Gastrocnemius medialis (tissue), 4 donors: ENCODE data around the gene TBL1Y. TPM values are rescaled to one million over a fixed set of nuclear protein-coding genes. Genes with fewer than 3 reads are reported as not detected.

Experiments used
- ATAC-seq, 2 donors: fragments of 150-250 bp; one replicate each; pipeline ENCODE4 v1.9.1; 2016
- DNase-seq, 2 donors: peaks; one replicate each; pipeline ENCODE4 v3.0.0-alpha.2; 2019
- H3K27ac ChIP-seq, 4 donors: fragments of 200-600 bp; sonication (generic); 1 replicate in 1 of 4; 2 replicates in 3 of 4; pipeline ENCODE4 v1.5.1; 2016 to 2018; ENCODE audit warnings: mild to moderate bottlenecking in 2 of 4, moderate library complexity in 1 of 4
- H3K27me3 ChIP-seq, 3 donors: fragments of 200-600 bp; sonication (generic) in 2 of 3; 1 replicate in 1 of 3; 2 replicates in 2 of 3; pipeline versions ENCODE4 v1.5.1 to v1.6.0; 2016 to 2019; ENCODE audit warnings: mild to moderate bottlenecking in 1 of 3, moderate library complexity in 1 of 3
- H3K36me3 ChIP-seq, 2 donors: fragments of 200-600 bp; sonication (generic) in 1 of 2; one replicate each; pipeline ENCODE4 v1.5.1; 2017 to 2018
- H3K4me1 ChIP-seq, 2 donors: fragments of 200-600 bp; sonication (generic) in 1 of 2; one replicate each; pipeline ENCODE4 v1.5.1; 2016 to 2017; ENCODE audit warnings: mild to moderate bottlenecking in 2 of 2
- H3K4me3 ChIP-seq, 4 donors: fragments of 200-600 bp; sonication (generic) in 3 of 4; 1 replicate in 1 of 4; 2 replicates in 3 of 4; pipeline ENCODE4 v1.5.1; 2016 to 2019; ENCODE audit warnings: mild to moderate bottlenecking in 2 of 4
- H3K9me3 ChIP-seq, 3 donors: fragments of 200-600 bp; sonication (generic) in 2 of 3; 1 replicate in 1 of 3; 2 replicates in 2 of 3; pipeline ENCODE4 v1.5.1; 2016 to 2019
- POLR2A ChIP-seq, 2 donors: fragments of 450-650 bp; IDR thresholded peaks; one replicate each; pipeline ENCODE4 v1.6.1; 2017; ENCODE audit warnings: antibody characterized with exemption in 2 of 2, mild to moderate bottlenecking in 2 of 2, moderate library complexity in 2 of 2
- in situ Hi-C, 4 donors: fragments of 200-750 bp; cut with MboI; loops; one replicate each; pipeline versions ENCODE4 v1.15.0 to v1.8.0; 2017; ENCODE audit warnings: low sequenced_read_pairs in 4 of 4
- intact Hi-C: fragments of 100-400 bp; cut with DNase I; formaldehyde crosslinking; loops from one replicate; pipeline ENCODE4 v1.15.1; 2023; ENCODE audit warnings: low total_unique reads
- total RNA-seq, 4 donors: library from RNA; depleted of rRNA; stranded (reverse); fragments of >200 nt; gene quantifications; one replicate each; pipeline versions ENCODE4 v1.1.0 to v1.2.3, GENCODE V29; 2016
- TF ChIP-seq, protein P1 (sequence below), 5 experiments: fragments of 450-650 bp in 3 of 5; fragments of 200-600 bp in 2 of 5; sonication (generic) in 2 of 5; IDR thresholded peaks in 4 of 5; conservative IDR thresholded peaks in 1 of 5; 1 replicate in 4 of 5; 2 replicates in 1 of 5; pipeline ENCODE4 v1.5.1; 2016 to 2019; ENCODE audit warnings: antibody characterized with exemption in 5 of 5, mild to moderate bottlenecking in 3 of 5, moderate library complexity in 3 of 5

Gene TBL1Y
- total RNA-seq, 4 donors from 2014 or later: 1.1 to 8.8 TPM; not detected in 2

DNA sequence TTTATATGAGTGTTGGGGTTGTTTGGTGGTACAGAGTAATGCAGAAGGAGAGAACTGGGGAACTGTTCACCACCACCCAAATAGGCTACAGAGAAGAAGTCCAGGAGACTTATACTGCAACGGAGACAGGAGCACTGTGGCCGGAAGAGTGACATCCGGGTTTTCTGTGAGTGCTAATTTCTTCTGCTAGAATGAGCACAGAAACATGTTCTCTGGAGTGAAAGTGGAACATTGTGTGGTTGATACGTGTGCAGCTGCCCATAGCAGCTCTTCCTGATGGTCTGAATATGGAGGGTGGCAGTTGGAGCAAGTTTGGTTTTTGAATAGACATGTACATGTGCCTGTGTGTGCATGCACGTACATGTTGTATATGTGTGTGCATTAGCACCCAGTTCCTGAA lies 67.3 kb downstream of the TBL1Y start:
- H3K27me3 ChIP-seq: no peaks in the 10 kb centered on the region
- no peak for TF ChIP-seq POLR2A (IDR thresholded peaks at IDR 0.05)
- TF ChIP-seq, protein P1, sequence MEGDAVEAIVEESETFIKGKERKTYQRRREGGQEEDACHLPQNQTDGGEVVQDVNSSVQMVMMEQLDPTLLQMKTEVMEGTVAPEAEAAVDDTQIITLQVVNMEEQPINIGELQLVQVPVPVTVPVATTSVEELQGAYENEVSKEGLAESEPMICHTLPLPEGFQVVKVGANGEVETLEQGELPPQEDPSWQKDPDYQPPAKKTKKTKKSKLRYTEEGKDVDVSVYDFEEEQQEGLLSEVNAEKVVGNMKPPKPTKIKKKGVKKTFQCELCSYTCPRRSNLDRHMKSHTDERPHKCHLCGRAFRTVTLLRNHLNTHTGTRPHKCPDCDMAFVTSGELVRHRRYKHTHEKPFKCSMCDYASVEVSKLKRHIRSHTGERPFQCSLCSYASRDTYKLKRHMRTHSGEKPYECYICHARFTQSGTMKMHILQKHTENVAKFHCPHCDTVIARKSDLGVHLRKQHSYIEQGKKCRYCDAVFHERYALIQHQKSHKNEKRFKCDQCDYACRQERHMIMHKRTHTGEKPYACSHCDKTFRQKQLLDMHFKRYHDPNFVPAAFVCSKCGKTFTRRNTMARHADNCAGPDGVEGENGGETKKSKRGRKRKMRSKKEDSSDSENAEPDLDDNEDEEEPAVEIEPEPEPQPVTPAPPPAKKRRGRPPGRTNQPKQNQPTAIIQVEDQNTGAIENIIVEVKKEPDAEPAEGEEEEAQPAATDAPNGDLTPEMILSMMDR (IDR thresholded peaks at IDR 0.05 in 4 of 5, conservative IDR thresholded peaks at IDR 0.05 in 1 of 5): no peak
- in situ Hi-C loops: no loop called here
- DNase-seq (no peak), ATAC-seq (no peak)
- intact Hi-C loops: no loop called here
- no peak overlapping the region for H3K27ac ChIP-seq
- H3K36me3 ChIP-seq: no peaks in the 10 kb centered on the region
- H3K4me3 ChIP-seq: no peak overlapping the region
- no peaks in the 10 kb centered on the region for H3K9me3 ChIP-seq
- no peaks in the 10 kb centered on the region for H3K4me1 ChIP-seq

DNA sequence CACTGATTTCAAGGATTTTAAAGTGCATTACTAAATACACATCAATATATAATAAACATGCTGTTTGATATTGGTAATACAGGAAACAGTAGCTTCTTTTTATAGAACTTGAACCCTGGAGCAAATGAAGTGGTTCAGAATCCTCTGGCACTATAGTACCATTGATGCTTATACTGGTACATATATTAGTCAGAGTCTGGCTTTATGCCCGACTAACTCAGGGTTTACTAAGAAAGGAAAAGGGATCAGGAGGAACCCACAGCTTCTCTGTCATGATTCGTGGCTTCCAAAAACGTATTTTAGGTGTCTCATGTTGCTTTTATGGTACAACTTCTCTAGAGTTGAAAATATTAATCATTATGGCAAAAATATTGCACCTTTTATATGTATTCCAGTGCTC lies 72.7 kb downstream of the TBL1Y start:
- Histone ChIP-seq H3K27ac (no peak overlapping the region), H3K4me3 (no peak overlapping the region), H3K4me1 (no peaks in the 10 kb centered on the region), H3K27me3 (no peaks in the 10 kb centered on the region), H3K36me3 (no peaks in the 10 kb centered on the region), H3K9me3 (no peaks in the 10 kb centered on the region)
- DNase-seq (no peak), ATAC-seq (no peak)
- in situ Hi-C loops: no loop called here
- TF ChIP-seq, protein P1 (IDR thresholded peaks at IDR 0.05 in 4 of 5, conservative IDR thresholded peaks at IDR 0.05 in 1 of 5): no peak
- TF ChIP-seq POLR2A (IDR thresholded peaks at IDR 0.05): no peak
- intact Hi-C loops: no loop called here

DNA sequence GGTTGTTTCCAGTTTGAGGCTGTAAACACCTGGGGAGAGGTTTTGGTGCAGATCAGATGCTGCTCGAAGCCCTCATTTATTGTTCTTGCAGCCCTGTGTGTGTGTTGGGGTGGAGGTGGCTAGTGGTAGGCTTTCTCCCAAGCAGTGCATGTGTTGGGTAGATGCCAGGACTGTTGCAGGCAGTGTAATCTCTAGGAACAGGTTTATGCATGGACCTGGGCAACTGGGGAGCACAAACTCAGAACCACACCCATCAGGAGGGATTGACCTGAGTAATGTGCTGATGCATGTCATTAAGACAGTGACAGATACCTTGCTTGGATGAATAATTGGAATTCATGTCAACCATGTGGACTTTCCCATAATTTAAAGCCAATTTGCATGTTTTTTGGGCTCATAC lies 77.3 kb downstream of the TBL1Y start:
- in situ Hi-C loops (no loop called here), intact Hi-C loops (no loop called here)
- DNase-seq (no peak), ATAC-seq (no peak)
- H3K36me3 ChIP-seq: no peaks in the 10 kb centered on the region
- H3K9me3 ChIP-seq: no peaks in the 10 kb centered on the region
- H3K27ac ChIP-seq: no peak overlapping the region
- TF ChIP-seq POLR2A (IDR thresholded peaks at IDR 0.05): no peak
- TF ChIP-seq, protein P1 (IDR thresholded peaks at IDR 0.05 in 4 of 5, conservative IDR thresholded peaks at IDR 0.05 in 1 of 5): no peak
- H3K4me1 ChIP-seq: no peaks in the 10 kb centered on the region
- H3K4me3 ChIP-seq: no peak overlapping the region
- H3K27me3 ChIP-seq: no peaks in the 10 kb centered on the region

DNA sequence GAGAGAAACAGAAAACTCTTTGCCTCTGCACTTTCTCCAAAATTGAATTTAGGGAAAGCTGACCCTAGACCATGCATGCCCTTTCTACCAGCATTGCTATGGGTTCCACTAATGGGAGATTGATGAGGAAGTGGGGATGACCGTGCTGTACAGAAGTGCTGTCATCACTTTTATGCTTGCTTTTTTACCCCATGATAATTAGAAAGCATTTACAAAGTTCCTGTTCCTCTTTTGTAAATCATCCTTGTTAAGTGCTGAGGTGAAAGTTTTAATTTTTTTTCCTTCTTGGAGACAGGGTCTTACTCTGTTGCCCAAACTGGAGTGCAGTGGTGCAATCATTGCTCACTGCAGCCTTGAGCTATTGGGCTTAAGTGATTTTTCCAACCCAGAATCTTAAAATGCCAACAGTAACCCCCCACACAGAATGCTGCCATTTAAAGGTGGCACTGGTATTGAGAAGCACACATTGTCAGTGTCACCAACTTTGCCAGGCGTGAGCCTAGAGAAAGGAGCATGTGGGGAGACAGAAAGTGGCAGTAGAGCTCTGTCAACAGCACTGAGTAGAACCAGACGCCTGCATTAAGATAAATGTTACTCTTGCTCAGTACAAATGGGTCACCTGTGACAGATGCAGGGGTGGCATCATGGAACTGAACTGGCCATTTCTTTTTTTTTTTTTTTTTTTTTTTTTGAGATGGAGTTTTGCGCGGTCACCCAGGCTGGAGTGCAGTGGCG lies 79.6 kb downstream of the TBL1Y start:
- intact Hi-C loops (no loop called here), in situ Hi-C loops (no loop called here)
- Histone ChIP-seq H3K36me3 (no peaks in the 10 kb centered on the region), H3K4me1 (no peaks in the 10 kb centered on the region), H3K4me3 (no peak overlapping the region), H3K9me3 (no peaks in the 10 kb centered on the region), H3K27me3 (no peaks in the 10 kb centered on the region), H3K27ac (no peak overlapping the region)
- ATAC-seq (no peak), DNase-seq (no peak)
- TF ChIP-seq, protein P1 (IDR thresholded peaks at IDR 0.05 in 4 of 5, conservative IDR thresholded peaks at IDR 0.05 in 1 of 5): no peak
- no peak for TF ChIP-seq POLR2A (IDR thresholded peaks at IDR 0.05)

DNA sequence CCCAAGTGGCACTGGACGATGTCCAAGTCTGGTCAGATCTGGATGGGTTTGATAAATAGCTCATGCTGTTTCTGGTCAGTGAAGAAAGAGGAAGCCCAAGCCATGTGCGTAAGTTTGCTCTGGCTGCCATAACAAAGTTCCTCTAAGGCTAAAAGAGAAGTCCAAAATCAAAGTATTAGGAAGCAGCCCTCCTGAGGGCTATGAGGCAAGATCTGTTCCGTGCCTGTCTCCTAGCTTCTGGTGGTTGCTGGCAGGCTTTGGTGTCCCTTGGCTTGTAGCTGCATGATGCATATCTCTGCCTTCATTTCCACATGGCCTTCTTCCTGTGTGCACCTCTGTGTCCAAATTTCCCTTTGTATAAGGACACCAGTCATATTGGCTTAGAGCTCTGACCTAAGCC lies 81.5 kb downstream of the TBL1Y start:
- no peak for TF ChIP-seq POLR2A (IDR thresholded peaks at IDR 0.05)
- TF ChIP-seq, protein P1 (IDR thresholded peaks at IDR 0.05 in 4 of 5, conservative IDR thresholded peaks at IDR 0.05 in 1 of 5): no peak
- ATAC-seq: peak; percentile 50 to 66
- peaks cover 0 to 4% of the 10 kb centered on the region in 2 donors for H3K4me1 ChIP-seq
- H3K36me3 ChIP-seq: no peaks in the 10 kb centered on the region
- H3K4me3 ChIP-seq: no peak overlapping the region
- peak in 1 of 2 donors; percentile 43 for DNase-seq
- H3K9me3 ChIP-seq: no peaks in the 10 kb centered on the region
- H3K27ac ChIP-seq: no peak overlapping the region
- in situ Hi-C loops: no loop called here
- H3K27me3 ChIP-seq: no peaks in the 10 kb centered on the region
- intact Hi-C loops: no loop called here
